IPS-18a (cell line): Measurements from ENCODE around the gene WASHC2A.
"Not testable (repeated sequence)": the region's sequence is repeated elsewhere in the genome, so short reads cannot be mapped to it uniquely, and the experiment has no call there.

Experiments
- H3K27ac ChIP-seq: one replicate; pipeline ENCODE4 v1.5.1; 2013; ENCODE audit warnings: low read length
- H3K27me3 ChIP-seq: one replicate; pipeline ENCODE4 v1.6.1; 2013; ENCODE audit warnings: mild to moderate bottlenecking, low read length; ENCODE audit not compliant: control insufficient read depth, insufficient read depth
- H3K36me3 ChIP-seq: one replicate; pipeline ENCODE4 v1.6.1; 2013; ENCODE audit warnings: low read depth, low read length; ENCODE audit not compliant: control insufficient read depth
- H3K4me1 ChIP-seq: one replicate; pipeline ENCODE4 v1.6.1; 2013; ENCODE audit warnings: low read depth, low read length; ENCODE audit not compliant: control insufficient read depth
- H3K4me3 ChIP-seq: one replicate; pipeline ENCODE4 v1.5.1; 2013; ENCODE audit warnings: low read length
- H3K9ac ChIP-seq: one replicate; pipeline ENCODE4 v1.6.1; 2013; ENCODE audit warnings: mild to moderate bottlenecking, low read length, moderate library complexity
- H3K9me3 ChIP-seq: one replicate; pipeline ENCODE4 v1.6.1; 2013; ENCODE audit warnings: low read depth, low read length; ENCODE audit not compliant: control insufficient read depth

The WASHC2A gene

DNA sequence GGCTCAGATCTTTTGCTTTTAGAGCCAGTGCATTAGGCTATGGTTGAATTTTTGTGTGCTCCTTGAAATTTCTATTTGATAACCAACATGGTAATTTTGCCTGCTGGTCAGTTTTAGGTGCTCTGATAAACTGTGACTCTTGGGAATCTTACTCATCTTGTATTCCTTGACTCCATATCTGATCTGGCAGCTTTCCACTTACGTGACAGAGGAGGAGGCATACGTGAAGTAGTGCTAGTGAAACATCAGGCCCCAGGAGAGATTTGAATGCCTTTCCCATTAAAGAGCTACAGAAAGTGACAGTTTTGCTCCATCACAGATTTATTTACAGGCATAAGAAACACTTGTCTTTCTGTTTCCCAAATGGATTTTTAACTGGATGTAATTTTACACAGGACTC lies 59.0 kb downstream of the WASHC2A start:
- H3K4me1 ChIP-seq, H3K9ac ChIP-seq, H3K4me3 ChIP-seq, H3K27ac ChIP-seq, H3K36me3 ChIP-seq, H3K9me3 ChIP-seq, H3K27me3 ChIP-seq: not testable (repeated sequence)

DNA sequence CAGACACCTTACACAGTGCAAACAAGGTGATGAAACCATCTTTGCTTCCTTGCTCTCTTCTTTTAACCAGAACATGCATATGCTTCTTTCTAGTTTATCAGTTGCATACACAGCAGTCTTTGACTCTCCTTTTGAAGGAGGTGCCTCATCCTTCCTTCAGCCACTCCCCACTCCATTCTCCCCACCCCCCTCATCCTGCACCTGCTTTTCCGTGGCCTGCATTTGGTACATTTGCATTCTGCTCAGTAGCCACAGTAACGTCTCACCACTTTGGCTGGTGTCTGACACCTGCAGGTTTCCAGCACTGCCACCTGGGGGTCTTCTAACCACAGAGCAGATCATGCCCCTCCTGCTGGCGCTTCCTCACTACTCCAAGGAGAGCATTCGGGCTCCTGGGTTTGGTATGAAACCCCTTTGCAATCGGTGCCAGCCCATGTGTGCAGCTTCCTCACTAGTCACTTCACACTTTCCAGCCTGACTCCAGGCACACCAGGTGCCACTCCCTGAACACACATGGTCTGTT lies 60.1 kb downstream of the WASHC2A start:
- not testable (repeated sequence) for H3K4me1 ChIP-seq, H3K36me3 ChIP-seq, H3K9ac ChIP-seq, H3K27ac ChIP-seq, H3K27me3 ChIP-seq, H3K4me3 ChIP-seq, H3K9me3 ChIP-seq

DNA sequence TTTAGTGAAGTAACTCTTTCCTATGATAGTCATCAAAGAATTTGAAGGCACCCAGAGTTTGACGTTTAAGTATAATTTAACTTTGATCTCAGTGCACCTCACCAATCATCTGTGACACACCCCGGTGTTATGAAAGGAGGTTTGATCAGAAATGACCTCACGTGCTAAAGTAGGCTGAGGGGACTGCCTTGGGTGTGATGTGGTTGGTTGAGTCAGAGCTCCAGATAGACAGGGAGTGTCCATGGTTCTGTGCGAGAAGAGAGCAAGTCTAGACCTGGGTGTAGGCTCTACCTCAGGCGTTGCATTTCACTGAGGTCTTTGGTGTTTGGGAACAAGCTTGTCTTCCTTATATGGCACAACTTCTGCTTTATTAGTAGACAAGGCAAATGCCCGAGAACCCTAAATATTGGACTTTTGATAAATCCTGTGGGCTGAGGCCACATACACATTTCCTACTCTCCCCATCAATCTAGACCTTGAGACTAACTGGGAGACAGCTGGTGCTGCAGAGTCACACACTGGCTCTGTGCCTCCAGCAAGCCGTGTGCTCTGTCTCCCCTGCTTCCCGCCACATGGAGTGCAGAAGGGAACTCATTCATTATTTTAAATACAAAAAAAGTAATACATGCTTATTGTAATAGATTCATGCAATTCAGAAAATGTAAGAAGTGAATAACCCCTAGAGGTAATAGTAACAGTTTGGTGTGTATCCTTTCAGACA lies 63.7 kb downstream of the WASHC2A start:
- H3K36me3 ChIP-seq, H3K4me1 ChIP-seq, H3K4me3 ChIP-seq, H3K27ac ChIP-seq, H3K9ac ChIP-seq, H3K9me3 ChIP-seq, H3K27me3 ChIP-seq: not testable (repeated sequence)

DNA sequence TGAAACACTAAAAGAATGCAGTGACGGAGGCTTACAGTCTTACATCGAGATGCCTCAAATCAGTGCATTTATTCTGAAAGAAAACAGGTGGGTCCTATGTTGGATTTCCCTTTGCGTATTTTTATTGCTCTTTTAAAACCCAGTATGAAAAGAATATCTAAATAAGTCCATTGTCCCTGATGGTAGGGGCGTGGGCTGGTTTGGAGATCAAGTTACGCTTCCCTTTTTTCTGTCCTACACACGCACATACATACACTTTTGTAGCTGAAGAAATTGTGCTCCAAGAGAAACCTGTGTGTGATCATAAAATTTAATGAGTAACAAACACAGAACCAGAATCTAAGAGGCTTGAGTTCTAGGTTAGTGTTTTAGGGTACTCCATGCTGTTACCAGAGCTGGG lies 64.6 kb downstream of the WASHC2A start:
- not testable (repeated sequence) for H3K9ac ChIP-seq, H3K4me1 ChIP-seq, H3K9me3 ChIP-seq, H3K27me3 ChIP-seq, H3K36me3 ChIP-seq, H3K27ac ChIP-seq, H3K4me3 ChIP-seq

DNA sequence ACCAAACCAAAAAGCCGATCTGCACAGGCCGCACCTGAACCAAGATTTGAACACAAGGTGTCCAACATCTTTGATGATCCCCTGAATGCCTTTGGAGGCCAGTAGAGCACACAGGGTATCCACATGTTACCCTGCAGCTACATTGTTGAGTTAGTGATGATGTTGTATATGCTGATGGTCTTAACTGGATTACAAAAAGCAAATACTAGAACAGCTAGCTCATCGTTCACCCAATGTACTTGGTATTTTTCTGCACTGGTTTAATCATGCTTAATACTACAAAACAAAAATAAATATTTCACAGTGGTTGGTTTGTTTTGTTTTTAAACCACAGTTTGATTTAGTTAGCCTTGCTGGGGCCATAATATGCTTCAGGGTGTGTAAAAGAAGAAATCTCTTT lies 65.1 kb downstream of the WASHC2A start:
- H3K4me1 ChIP-seq, H3K4me3 ChIP-seq, H3K27ac ChIP-seq, H3K27me3 ChIP-seq, H3K9ac ChIP-seq, H3K9me3 ChIP-seq, H3K36me3 ChIP-seq: not testable (repeated sequence)

DNA sequence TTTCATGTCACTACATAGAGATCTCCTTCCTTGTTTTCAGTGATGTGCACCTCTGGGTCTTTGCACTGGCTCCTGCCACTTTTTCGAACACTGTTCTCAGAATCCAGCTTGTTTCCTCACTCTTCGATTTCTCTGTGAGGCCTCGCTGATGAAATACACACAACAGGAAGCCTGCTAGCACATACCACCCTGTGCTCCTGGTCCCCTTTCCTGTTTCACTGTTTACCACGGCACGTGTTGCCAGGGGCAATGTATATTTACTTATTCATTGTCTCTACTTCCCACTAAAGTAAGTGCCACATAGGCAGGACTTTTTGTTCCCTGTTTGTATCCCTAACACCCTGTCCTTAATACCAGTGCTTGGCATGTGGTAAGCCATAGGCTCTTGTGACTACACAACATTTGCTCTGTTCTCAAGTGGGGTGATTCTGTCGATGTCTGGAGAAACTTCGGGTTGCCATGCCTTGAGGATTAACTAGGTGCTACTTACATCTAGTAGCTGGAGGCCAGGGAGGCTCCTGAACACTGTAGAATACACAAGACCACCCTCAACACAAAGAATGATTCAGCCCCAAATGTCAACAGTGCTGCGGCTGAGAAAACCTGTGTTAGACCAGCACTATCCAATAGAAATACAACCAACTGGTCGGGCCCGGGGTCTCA lies 75.9 kb downstream of the WASHC2A start:
- H3K4me3 ChIP-seq, H3K36me3 ChIP-seq, H3K9me3 ChIP-seq, H3K4me1 ChIP-seq, H3K9ac ChIP-seq, H3K27me3 ChIP-seq, H3K27ac ChIP-seq: not testable (repeated sequence)

DNA sequence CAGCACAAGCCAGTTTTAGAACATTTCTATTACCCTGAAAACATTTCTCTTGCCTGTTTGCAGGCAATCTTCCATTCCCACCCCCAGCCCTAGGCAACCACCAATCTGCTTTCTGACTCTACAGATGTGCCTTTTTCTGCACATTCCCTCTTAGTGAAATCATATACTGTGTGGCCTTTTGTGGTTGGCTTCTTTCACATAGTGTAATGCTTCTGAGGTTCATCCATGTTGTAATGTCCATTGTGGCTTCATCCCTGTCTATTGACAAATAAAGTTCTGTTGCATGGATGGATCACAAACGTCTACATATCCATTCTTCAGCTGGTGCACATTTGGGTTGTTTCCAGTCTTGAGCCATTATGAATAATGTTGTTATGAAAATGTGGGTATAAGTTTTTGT lies 77.8 kb downstream of the WASHC2A start:
- H3K9ac ChIP-seq, H3K36me3 ChIP-seq, H3K27me3 ChIP-seq, H3K4me1 ChIP-seq, H3K9me3 ChIP-seq, H3K4me3 ChIP-seq, H3K27ac ChIP-seq: not testable (repeated sequence)

DNA sequence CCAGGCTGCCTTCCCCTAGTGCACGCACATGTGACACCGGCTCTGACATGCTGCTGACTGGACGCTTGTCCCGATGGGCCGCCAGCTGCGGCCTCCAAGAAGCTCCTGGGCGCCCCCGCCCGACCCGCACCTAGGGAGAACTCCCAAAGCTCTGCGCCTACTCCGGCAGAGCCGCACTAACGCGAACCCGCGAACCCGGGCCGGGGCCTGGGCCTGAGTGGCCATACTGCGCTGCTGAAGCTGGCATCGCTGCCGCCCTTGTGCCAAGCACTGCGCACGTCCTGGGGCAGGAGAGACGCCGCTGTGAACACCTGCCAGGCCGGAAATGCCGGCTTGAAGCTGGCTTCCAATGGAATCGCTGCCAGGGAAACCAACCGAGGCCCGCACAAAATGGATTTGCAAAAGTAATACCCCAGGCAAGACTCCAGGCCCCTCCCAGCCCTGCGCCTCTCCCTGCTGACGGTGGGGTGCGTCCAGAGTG lies 85.1 kb downstream of the WASHC2A start:
- Histone ChIP-seq H3K27me3 (no peaks in the 10 kb centered on the region), H3K36me3 (no peaks in the 10 kb centered on the region), H3K9me3 (no peaks in the 10 kb centered on the region), H3K9ac (no peak overlapping the region), H3K4me3 (no peak overlapping the region), H3K4me1 (no peaks in the 10 kb centered on the region), H3K27ac (no peak overlapping the region)

DNA sequence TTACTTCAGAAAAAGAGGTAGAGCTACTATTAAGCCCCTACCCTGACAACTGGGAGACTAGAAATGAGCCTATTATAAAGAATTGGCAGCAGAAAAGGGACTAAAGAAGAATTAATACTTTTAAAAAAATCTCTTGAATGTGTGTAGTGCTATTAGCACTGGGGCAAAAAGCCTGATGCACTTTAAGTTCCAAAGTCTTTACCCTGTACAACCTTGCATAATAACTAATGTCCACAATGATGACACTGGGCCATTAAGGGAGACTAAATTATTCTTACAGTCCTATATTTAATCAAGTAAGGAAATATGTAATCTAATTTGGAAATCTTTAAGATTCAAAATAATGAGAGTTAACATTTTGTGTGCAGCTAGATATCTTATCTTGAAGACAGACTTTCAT lies 90.1 kb downstream of the WASHC2A start:
- H3K27me3 ChIP-seq, H3K4me1 ChIP-seq, H3K9ac ChIP-seq, H3K9me3 ChIP-seq, H3K27ac ChIP-seq, H3K36me3 ChIP-seq, H3K4me3 ChIP-seq: not testable (repeated sequence)

DNA sequence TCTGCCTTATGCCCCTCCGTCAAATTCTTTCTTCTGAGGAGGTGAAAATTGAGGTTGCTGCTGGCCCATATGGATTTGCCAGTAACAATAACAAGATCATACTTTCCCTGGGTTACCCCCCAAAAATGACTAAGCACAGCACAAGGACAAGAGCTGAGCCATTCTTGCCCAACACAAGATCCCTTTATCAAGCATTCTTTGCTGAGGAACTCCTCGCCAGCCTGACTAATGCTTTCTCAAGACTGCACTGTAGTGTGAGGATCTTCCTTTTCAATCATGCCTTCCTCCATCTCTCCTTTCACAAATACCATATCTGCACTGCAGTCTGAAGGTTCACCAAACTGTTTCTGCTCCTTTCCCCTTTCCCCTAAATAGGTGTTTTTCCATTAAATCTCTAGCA lies 92.1 kb downstream of the WASHC2A start:
- not testable (repeated sequence) for H3K27ac ChIP-seq, H3K36me3 ChIP-seq, H3K4me3 ChIP-seq, H3K9me3 ChIP-seq, H3K9ac ChIP-seq, H3K27me3 ChIP-seq, H3K4me1 ChIP-seq

DNA sequence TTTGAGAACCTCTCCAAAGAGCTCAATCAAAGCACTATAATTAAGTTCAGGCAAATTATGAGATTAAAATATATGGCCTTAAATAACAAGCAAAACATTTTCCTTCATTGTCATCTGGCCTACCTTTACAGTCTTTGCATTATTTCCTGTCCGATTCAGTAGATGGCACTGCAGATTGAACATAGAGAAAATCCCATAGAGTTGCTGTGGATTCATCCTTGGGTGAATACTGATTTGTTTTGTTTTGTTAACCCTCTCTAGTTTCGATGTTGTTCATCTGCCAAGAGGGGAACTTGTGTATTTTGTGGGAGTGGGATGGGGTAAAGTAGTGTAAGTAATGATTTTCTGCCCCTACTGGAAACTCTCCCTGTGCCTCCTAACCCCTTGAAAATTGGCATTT lies 97.3 kb downstream of the WASHC2A start:
- not testable (repeated sequence) for H3K27me3 ChIP-seq, H3K4me1 ChIP-seq, H3K27ac ChIP-seq

DNA sequence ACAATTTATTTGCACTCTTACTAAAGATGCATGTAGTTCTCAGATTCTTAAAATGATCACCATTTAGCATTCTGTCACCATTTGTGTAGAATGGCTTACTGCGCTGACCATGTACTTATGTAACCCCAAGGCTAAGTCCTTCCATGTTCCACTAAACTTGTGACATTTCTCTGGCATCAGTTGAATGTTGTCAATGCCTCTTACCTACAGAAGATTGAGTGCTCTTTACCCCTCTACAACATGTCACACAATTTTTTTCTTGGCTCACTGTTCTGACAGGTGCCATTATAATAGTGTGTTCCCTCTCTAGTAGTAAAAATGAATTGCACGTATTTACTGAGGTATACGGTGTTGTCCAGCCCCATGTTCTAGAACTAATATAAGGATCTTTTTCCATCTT lies 100.1 kb downstream of the WASHC2A start:
- not testable (repeated sequence) for H3K9ac ChIP-seq, H3K4me1 ChIP-seq, H3K36me3 ChIP-seq, H3K4me3 ChIP-seq, H3K27me3 ChIP-seq, H3K27ac ChIP-seq, H3K9me3 ChIP-seq

More for the DNA sequence above, 97.3 kb downstream of the WASHC2A start:
- H3K4me3 ChIP-seq, H3K36me3 ChIP-seq, H3K9ac ChIP-seq, H3K9me3 ChIP-seq: not testable (repeated sequence)
